ENCODE measurements around the gene LINC00237.

Gene LINC00237

DNA sequence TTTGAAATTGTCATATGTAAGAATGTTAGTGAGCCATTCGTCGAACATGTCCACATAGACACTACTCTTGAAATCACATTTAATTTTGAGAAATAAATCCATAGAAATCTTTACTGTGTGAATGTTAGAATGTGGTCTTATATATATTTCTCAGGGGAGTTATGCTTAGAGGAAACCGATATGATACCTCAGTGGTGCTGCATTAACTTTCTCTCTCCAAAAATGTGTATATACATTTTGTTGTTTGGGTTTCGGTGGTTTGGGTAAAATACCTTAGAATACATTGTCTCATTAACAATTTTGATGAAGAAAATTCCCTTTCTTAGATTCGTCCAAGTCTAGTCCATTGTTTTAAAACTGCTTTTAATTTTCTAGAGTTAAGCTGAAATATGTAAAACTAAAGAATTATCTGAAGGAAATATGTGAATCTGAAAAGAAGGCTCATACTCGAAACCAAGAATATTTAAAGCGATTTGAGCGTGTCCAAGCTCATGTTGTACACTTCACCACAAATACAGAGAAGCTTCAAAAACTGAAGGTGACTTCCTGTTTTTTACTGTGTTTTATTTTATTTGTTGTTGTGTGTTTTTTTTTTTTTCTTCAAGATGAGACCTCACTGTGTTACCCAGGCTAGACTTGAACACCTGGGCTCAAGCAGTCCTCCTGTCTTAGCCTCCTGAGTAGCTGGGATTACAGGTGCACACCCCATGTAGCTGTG, 30.0 kb upstream of the LINC00237 start:
- no peak for TF ChIP-seq JUND (IDR thresholded peaks at IDR 0.05; ENCODE audit: low read depth)
- no peak for DNase-seq (ENCODE audit: low read depth in 1 of 2, low spot score in 1 of 2)
- in situ Hi-C loops (cut with HindIII; ENCODE audit: low pct_unique_long_range_greater_than_20kb, low sequenced_read_pairs): no loop called here

DNA sequence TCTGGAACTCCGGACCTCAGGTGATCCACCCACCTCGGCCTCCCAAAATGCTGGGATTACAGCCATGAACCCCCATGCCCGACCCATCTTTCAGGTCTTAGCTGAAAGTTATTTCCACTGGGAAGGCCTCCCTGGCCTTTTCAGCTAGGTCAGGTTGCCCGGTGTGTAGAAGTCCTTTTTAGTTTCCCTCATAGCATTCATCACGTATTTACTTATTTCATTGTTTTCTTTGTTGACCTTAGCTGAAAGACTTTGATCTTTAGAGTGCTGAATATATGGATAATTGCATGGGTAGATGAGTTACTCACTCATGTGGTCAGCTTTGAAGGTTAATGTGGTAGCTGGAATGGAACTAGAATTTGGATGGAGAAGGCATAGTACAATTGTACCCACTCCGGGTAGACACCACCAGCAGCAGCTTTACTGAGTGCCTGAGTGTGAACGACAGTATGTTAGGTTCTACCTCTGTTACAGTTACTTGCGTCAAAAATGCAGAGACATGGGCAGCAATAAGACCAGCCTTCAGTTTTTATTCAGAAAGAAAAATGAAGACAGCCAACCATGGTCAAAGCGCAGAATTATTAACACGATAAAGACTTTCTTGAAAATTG, 28.8 kb upstream of the LINC00237 start:
- no peak for TF ChIP-seq JUND (IDR thresholded peaks at IDR 0.05; ENCODE audit: low read depth)
- in situ Hi-C loops (cut with HindIII; ENCODE audit: low pct_unique_long_range_greater_than_20kb, low sequenced_read_pairs): no loop called here
- no peak for DNase-seq (ENCODE audit: low read depth in 1 of 2, low spot score in 1 of 2)

GRCh38 chr20:21133917-21134622, 27.9 kb upstream of the LINC00237 start:
- in situ Hi-C loops (cut with HindIII; ENCODE audit: low pct_unique_long_range_greater_than_20kb, low sequenced_read_pairs): no loop called here
- DNase-seq (ENCODE audit: low read depth in 1 of 2, low spot score in 1 of 2): no peak
- no peak for TF ChIP-seq JUND (IDR thresholded peaks at IDR 0.05; ENCODE audit: low read depth)

DNA sequence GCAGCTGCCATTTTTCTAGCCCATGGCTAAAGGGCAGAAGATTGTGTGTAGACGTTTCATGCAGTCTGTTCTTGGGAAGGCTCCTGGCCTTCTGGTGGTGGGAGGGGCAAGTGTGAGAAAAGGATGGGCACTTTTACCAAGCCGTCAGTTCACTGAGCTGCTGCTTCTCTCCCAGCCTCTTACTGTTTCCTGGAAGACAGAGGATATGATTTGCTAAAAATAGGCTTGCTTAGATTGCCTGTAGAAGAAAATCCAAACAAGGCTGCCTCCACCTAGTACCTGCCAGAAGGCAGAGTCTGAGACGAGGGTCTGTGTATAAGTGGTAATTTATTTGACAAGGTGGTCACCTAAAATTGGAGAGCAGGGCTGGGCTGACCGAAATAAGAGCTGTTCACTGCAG, 27.2 kb upstream of the LINC00237 start:
- DNase-seq (ENCODE audit: low read depth in 1 of 2, low spot score in 1 of 2): no peak
- no peak for TF ChIP-seq JUND (IDR thresholded peaks at IDR 0.05; ENCODE audit: low read depth)
- in situ Hi-C loops (cut with HindIII; ENCODE audit: low pct_unique_long_range_greater_than_20kb, low sequenced_read_pairs): no loop called here

- DNase-seq (ENCODE audit: low read depth in 1 of 2, low spot score in 1 of 2): no peak
- TF ChIP-seq JUND (IDR thresholded peaks at IDR 0.05; ENCODE audit: low read depth): no peak
- in situ Hi-C loops (cut with HindIII; ENCODE audit: low pct_unique_long_range_greater_than_20kb, low sequenced_read_pairs): no loop called here
These were observed 23.7 kb upstream of the LINC00237 start for GRCh38 chr20:21129861-21130260.

DNA sequence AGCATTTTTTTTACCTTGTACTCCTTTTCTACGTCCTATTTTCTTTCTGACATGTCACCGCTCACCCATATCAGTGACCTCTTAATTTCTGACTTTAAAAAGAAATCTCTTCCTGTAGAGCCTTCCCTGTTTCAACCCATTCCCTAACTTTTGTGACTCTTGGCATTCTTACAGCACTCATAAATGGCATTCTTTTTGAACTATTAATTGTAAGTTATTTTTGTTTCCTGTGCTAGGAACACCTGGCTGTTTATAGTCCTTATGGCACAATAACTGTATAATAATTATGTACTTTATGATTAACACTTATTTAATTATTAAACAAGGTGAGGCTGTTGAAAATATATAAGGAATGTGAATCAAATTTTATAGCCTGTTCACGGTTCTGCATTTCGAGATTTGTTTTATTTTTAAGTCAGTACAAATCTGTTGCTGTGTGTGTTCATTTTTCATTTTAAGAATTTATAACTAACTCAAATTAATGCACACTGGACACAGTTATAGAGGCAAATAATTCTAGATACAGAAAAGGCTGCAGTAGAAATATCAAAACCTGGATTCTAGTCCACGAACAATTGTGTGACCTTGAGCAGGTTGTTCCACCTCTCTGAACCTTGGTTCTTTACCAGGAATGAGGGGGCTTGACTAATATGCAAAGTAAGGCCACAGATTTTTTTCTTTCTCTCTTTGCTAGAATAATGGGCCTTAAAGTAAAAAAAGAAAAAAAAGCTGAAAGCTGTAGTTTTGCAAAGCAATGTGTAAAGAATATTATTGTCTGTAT, 21.2 kb upstream of the LINC00237 start:
- no peak for DNase-seq (ENCODE audit: low read depth in 1 of 2, low spot score in 1 of 2)
- TF ChIP-seq JUND (IDR thresholded peaks at IDR 0.05; ENCODE audit: low read depth): no peak
- in situ Hi-C loops (cut with HindIII; ENCODE audit: low pct_unique_long_range_greater_than_20kb, low sequenced_read_pairs): no loop called here

DNA sequence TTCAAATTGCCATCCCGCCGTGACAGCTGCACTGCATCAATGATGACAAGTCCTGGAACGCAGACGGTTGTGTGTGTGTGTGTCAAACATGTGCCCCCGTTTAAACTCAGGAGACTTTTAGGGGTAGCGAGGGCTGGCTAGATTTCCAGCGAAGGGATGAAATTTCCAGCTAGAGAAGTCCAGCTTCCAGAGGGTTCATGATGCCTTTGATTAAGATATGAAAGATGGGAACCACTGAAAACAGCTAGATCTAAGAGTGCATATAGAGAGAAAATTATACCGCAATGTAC, 20.4 kb upstream of the LINC00237 start:
- no peak for TF ChIP-seq JUND (IDR thresholded peaks at IDR 0.05; ENCODE audit: low read depth)
- DNase-seq (ENCODE audit: low read depth in 1 of 2, low spot score in 1 of 2): no peak
- in situ Hi-C loops (cut with HindIII; ENCODE audit: low pct_unique_long_range_greater_than_20kb, low sequenced_read_pairs): no loop called here

DNA sequence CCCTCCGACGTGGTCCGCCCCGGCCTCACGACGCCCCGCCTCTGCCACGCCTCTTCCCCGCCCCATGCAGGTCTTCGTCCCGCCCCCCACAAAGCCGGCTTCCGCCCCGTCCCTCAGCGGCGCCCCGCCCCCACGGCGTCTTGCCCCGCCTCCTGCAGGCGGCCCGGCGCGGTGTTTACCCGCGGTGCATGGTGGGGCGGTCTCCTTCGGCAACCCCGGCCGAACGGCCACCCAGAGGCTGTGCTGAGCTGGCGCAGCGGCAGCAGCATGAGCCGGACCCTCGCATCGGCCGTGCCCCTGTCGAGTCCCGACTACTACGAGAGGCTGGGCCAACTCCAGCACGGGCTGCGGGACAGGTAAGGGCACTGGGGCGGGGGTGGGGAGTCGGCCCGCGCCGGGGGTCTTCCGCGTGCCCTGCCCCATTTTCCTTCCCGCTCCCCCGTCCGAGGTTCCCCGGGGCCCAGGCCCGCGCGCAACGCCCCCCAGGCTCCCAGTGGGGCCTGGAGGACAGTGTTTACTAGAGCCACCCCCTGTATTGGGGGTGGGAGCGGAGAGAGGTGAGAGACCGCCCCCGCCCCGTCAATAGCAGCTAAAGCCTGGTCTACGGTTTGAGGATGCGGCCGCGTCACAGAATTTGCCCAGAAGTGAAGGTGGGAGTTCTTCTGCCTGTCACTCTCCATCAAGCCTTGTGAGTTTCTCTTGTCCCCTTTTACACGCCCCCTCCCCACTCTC, 19.9 kb upstream of the LINC00237 start, which contains the start of gene KIZ:
Gene KIZ, plus strand, starts transcription at position 234 of the 732 bp plus-strand sequence. Its CDS starts 34 bp downstream, at position 268.
- TF ChIP-seq JUND (IDR thresholded peaks at IDR 0.05; ENCODE audit: low read depth): no peak
- in situ Hi-C loops (cut with HindIII; ENCODE audit: low pct_unique_long_range_greater_than_20kb, low sequenced_read_pairs): no loop called here
- DNase-seq (ENCODE audit: low read depth in 1 of 2, low spot score in 1 of 2): peak; percentile 78 to 96

GRCh38 chr20:21125072-21125848, 19.1 kb upstream of the LINC00237 start:
- no peak for TF ChIP-seq JUND (IDR thresholded peaks at IDR 0.05; ENCODE audit: low read depth)
- peak; percentile 64 to 82 for DNase-seq (ENCODE audit: low read depth in 1 of 2, low spot score in 1 of 2)
- in situ Hi-C loops (cut with HindIII; ENCODE audit: low pct_unique_long_range_greater_than_20kb, low sequenced_read_pairs): no loop called here

DNA sequence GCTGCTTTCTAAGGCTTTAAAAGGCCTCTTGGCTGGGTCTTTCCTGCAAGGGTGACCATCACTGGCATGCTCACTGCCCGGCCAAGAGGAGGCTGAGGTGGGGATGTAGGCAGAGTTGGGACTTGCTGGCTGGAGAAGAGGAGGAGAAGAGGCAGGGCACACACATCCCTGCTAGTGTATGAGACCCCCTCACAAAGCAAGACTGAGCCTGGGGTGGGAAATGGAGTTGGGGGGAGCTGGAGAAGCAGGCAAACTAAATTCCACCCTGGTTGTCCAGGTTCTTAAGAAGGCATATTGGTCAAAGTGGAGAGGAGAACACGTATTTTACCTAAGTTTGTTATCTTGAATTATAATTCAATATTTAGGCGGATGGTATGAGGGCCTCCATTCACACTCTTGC, 18.0 kb upstream of the LINC00237 start:
- TF ChIP-seq JUND (IDR thresholded peaks at IDR 0.05; ENCODE audit: low read depth): no peak
- DNase-seq (ENCODE audit: low read depth in 1 of 2, low spot score in 1 of 2): no peak
- in situ Hi-C loops (cut with HindIII; ENCODE audit: low pct_unique_long_range_greater_than_20kb, low sequenced_read_pairs): no loop called here

DNA sequence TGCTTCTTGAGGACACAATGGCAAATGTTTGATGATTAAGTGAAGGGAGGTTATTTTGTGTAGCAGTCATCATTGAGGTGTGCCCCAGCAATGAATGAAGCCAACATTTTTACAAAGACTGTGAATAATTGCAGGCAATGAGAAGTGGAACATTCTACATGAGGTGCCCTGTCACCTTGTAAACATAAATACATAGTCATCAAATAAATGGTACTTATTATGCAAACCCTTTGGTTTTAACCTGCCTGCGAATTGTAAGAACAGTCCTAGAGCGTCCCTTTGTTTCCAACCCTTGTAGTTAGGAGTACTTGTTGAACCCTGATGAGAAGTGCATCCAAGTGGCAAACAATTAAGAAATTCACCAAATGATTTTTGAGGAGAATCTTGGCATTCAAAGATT, 12.6 kb upstream of the LINC00237 start:
- TF ChIP-seq JUND (IDR thresholded peaks at IDR 0.05; ENCODE audit: low read depth): no peak
- in situ Hi-C loops (cut with HindIII; ENCODE audit: low pct_unique_long_range_greater_than_20kb, low sequenced_read_pairs): no loop called here

More for the DNA sequence above, 12.6 kb upstream of the LINC00237 start:
- no peak for DNase-seq (ENCODE audit: low read depth in 1 of 2, low spot score in 1 of 2)
